Suppressor macrophage (primary cell): ENCODE data around the gene RHOC.

Experiments used
- DNase-seq, 4 experiments: peaks; one replicate each; pipeline ENCODE4 v3.0.0-alpha.2; 2020 to 2022

The RHOC gene

DNA sequence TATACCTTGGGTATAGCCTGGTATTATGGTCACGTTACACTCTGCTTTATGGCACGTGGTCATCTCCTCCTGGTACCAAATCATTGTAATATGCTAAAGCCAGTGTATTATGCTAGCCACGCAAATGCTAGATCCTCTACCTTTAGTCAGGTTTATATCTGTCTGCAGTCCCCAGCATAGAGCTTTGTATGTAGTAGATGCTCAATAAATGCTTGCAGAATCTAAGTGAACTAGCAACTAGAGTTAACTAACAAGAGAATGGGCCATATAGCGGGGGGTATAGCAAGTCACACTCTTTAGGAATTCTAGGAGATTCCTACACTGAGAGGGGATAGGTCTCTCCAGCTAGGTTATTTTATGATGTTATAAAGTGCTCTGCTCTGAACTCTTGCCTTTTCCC, 29.4 kb downstream of the RHOC start:
- DNase-seq = no peak

DNA sequence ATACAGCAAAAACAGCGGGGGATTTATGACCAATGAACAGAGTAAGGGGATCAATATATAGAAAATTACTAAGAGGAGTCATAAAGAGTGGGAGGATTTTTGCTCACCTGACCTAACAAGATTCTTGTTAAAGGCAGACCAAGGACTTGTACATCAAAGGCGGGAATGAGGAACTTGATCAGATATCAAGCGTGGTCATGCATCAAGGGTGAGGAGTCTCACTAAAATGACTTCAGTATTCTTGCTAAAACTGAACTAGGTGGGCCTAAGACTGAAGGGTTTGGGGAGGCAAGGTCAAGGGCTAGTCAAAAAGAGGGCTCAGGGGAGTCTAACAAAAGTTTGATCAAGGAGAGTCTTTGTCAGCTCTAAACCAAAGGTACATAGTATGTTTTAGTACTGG, 30.4 kb downstream of the RHOC start:
- DNase-seq = peak in 1 of 4 experiments; percentile 28

DNA sequence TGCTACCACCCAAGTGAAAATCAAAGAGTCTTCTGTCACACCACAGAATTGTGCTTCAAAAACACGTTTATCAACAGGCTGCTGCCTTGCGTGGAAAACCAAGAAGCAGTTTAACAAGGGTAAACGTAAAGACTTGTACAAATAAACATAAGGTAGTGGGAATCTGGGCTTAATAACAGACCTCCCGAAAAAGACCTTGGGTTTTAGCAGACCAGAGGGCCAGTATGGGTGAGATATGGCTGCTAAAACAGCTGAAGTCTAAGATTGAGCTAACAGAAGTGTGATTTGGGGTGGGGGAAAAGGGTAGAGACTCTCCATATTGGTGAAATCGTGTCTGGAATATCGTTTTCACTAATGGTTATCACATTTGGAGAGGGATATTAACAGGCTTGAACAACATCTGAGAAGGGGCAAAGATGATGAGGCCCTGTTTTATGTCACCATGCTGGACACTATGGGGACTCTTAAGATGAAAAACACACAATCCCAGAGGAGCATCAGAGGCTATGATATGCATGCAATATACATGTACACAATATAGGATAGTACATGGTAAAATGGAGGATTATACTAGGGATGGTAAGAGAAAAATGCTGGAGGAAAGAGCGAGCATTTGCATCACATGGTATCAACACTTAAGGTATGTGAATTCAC, 31.1 kb downstream of the RHOC start:
- DNase-seq = no peak

DNA sequence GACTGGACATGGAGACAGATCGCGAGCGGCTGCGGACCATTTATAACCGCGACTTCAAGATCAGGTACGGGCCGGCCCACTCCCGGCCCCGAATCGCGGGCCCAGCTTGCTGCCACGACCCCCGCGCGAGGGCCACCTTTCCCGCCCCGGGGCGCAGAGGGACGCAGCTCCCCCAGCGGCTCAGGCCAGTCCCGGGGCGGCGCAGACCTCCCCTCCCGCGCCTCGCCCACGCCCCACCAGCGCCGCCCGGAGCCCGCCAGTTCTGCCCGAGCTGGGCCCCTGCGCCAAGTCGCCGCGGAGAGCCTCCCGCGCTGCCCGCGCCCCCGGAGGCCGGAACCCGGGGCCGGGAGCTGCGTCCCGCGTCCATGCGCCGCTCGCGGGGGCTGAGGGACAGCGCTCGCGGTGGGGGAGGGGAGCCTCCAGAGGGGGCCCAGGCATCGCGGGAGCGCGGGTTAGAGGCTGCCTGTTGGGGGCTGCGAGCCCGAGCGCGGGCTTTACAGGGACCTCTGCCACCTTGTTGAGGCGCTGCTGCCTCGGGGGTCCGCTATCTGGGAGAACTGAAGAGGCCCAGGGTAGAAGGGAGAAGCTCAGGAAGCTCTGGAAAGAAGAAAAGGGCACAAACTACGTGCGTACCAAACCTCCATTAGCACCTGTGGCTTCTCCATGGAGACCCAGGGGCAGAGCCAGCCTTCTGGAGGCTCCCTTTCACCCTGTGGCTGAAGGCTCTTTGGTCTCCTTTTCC, 31.8 kb downstream of the RHOC start:
- DNase-seq = peak; percentile 39 to 71 (median 50)

DNA sequence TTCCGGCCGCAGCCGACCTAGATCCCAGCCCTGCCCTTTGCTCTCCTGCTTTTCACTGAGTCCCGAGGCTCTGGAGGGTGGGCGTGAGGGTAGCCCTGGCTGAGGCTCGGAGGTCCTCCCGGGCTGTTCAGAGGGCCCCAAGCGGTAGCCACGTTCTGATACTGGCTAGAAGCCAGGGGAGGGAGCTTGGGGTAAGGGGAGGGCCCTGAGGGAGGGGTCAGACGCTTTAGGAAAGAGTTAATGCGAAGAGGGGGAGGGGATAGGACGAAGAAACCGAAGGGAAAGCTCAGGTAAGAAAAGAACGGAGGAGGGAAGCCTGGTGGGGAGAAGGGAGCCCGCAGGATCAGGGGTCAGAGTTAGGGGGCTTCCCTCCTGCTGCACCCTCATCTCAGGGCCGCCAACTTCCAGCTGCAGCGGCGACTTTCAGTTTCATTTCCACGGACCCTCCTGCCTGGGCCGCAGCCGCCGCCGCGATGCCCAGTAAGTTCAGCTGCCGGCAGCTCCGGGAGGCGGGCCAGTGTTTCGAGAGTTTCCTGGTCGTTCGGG, 32.4 kb downstream of the RHOC start, which contains the start of gene MOV10:
Gene MOV10 (plus strand): TSS at position 220 of the 546 bp plus-strand sequence. CDS start 254 bp downstream, at position 474.
- peak; percentile 81 to 89 (median 84) for DNase-seq

DNA sequence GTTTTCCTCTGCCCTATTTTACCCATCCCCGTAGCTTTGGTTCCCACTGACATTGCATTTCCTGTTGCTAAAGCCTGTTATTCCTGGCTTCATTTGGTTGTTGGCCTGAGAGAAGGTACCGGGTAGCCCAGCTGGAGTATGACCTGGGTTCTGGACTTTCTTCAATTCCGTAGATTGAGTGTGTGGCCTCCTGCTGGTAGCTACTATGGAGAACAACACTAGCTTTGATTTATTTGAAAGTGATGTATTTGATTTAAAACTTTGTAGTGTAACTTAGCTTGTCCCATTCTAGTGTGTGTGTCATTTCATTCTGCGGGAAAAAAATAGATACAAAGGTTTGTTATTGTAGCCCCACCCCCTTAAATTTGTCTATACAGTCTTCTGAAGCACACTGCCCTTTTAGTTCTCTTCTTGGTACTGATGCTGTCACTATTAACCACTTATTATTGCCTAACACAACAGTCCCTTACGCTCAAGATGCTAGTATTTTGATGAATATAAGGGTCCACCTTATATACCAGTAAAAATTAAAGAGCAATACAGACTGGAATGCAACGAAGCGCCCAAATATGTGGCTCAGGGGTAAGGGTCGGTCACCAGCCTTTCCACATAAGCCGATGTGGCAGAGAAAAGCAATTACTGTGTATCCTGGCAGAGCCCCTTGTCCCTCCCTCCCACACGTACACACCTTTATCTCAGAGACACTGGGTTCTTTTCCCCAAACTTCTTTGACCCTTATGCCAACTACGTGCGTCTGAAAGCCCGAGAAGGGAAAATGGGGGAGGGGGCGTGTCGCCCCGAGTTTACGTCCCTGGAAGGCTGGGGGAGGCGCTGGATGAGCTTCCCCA, 33.1 kb downstream of the RHOC start:
- peak; percentile 22 to 44 (median 34) for DNase-seq

DNA sequence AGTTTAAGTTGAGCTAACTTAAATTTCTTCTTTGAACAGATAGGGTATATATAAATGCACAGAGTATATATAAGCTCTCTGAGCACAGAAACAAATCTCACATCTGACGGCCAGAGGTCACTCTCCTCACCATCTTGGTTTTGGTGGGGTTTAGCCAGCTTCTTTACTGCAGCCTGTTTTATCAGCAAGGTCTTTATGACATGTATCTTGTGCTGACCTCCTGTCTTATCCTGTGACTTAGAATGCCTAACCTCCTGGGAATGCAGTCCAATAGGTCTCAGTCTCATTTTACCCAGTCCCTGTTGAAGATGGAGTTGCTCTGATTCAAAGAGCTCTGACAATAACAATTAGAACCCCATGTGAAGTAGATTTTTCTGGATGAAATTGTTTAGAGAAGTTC, 34.1 kb downstream of the RHOC start:
- DNase-seq = no peak

DNA sequence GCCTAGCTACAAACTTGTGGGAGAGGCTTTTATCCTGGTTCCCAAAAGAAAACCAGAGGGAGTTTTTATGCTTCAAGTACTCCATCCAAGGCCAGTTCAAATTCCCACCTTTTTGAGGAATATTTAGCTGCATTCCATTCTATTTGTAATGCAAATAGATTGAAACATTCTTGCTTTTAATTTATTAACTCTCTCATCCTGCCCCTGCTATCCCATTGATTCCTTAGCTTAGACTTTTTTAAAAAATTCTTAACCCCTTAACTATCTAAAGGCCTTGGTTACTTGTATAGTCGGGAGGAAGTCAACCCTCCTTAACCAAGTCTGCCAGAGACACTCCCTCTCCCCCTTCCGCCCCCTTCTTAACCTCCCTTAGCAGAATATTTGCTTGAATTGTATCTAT, 34.9 kb downstream of the RHOC start:
- DNase-seq = no peak

DNA sequence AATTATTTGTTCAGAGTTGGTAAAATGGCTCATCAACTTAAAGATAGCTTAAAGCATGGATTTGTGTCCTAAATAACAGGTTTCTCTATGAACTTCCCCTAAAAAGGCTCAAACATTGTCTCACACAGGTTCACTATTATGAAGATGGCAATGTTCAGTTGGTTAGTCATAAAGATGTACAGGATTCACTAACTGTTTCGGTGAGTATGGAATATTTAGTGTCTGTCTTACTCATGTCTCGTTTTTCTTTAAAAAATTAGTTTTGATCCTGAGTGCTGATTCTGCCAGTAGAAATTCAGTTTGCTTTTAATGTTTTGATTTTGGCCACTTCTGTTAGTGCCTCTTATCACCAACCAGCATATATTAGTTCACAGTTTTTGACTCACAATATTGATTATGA, 40.0 kb downstream of the RHOC start:
- no peak for DNase-seq

DNA sequence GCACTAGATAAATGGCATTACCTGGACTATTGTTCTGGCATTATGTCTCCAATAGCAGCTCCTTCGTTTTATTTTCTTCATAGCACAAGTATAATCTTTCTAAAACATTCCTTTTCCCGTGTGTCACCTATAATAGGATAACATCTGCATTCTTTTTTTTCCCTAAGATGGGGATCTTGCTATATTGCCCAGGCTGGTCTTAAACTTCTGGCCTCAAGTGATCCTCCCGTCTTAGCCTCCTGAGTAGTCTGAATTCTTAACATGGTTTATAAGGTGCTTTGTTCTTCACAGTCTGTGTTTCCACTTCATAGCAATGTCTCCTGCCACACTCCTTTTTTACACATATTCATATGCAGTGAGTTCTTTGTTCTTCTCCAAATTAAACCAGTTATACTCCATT, 41.1 kb downstream of the RHOC start:
- no peak for DNase-seq

DNA sequence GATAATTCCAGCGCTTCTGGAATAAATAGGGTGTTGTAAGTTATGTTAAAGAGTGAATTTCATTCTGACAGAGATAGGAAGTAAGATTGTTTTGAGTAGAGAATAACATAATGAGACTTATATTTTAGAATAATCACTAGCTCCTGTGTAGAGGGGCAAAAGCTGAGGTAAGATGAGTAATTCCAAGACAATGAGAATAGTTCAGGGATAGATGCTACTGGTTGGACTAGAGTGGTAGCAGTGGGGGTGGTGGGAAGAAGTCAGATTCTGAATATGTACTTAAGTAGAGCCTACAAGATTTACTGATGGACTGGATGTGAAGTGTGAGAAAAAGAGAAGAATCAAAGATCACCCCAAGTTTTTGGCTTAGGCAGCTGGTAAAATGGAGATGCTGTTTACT, 55.7 kb downstream of the RHOC start:
- no peak for DNase-seq
